Panc1 (cell line): ENCODE results near the gene TNFSF13.

Source experiments
- CTCF ChIP-seq: fragments of 450-650 bp; IDR thresholded peaks from 2 replicates; pipeline ENCODE4 v1.5.1; 2017; ENCODE audit warnings: mild to moderate bottlenecking
- POLR2AphosphoS5 ChIP-seq: IDR thresholded peaks from 2 replicates; pipeline ENCODE4 v1.6.1; 2012; ENCODE audit warnings: mild to moderate bottlenecking, low read depth, low read length, moderate library complexity
- REST ChIP-seq, 2 experiments: IDR thresholded peaks; 2 replicates each; pipeline ENCODE4 v1.6.1; 2011 to 2012; ENCODE audit warnings: low read depth in 2 of 2, control low read depth in 1 of 2, low read length in 1 of 2, mild to moderate bottlenecking in 1 of 2, moderate library complexity in 1 of 2; ENCODE audit not compliant: insufficient read depth in 1 of 2
- SIN3A ChIP-seq: IDR thresholded peaks from 2 replicates; pipeline ENCODE4 v1.6.1; 2012; ENCODE audit warnings: low read depth, mild to moderate bottlenecking, low read length, moderate library complexity, borderline replicate concordance; ENCODE audit not compliant: insufficient read depth
- TCF7L2 ChIP-seq: IDR thresholded peaks from 2 replicates; pipeline ENCODE4 v1.6.1; 2011; ENCODE audit warnings: mild to moderate bottlenecking, low read depth, low read length, inconsistent platforms

DNA sequence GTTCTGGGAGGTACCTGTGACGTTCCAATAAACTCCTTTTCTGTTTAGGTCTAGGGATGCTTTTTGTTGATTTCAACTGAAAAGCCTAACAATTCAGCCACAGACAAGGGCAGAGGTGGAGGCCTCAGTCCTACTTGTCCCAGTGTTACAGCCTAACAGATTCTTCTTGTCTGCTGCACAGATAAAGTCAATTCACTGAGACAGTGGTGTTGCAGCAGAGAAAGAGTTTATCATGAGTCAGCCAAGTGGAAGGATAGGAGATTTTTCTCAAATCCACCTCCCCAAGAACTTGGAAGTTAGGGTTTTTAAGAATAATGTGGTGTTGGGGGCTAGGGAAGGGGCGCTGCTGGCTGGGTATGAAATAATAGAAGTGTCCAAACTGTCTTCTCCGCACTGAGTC is 20.5 kb upstream of the TNFSF13 start:
- no peak for TF ChIP-seq REST (IDR thresholded peaks at IDR 0.05; ENCODE audit: insufficient read depth in 1 of 2, low read depth in 2 of 2, low read length in 1 of 2)
- no peak for TF ChIP-seq POLR2AphosphoS5
- TF ChIP-seq CTCF: no peak
- no peak for TF ChIP-seq SIN3A
- no peak for TF ChIP-seq TCF7L2
